ENCODE data around the gene NOS1AP.

Gene NOS1AP

DNA sequence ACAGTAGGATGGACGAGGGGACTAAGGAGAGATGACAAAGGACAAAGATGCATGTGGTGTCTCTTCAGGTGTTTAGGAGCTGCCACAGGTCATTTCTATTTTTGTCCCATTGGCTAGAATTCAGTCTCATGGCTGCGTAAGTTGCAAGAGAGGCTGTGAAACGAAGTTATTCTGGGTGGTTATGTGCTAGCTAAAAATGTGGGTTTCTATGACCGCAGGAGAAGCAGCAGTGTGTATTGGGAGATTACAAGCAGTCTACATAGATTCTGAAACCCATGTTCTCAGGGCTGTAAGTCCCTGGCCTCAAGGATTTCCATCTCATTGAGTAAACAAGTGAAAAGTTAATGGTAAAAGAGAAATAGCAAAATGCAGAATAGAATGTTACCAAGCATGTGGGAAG lies 196.5 kb downstream of the NOS1AP start:
- no peak for DNase-seq

DNA sequence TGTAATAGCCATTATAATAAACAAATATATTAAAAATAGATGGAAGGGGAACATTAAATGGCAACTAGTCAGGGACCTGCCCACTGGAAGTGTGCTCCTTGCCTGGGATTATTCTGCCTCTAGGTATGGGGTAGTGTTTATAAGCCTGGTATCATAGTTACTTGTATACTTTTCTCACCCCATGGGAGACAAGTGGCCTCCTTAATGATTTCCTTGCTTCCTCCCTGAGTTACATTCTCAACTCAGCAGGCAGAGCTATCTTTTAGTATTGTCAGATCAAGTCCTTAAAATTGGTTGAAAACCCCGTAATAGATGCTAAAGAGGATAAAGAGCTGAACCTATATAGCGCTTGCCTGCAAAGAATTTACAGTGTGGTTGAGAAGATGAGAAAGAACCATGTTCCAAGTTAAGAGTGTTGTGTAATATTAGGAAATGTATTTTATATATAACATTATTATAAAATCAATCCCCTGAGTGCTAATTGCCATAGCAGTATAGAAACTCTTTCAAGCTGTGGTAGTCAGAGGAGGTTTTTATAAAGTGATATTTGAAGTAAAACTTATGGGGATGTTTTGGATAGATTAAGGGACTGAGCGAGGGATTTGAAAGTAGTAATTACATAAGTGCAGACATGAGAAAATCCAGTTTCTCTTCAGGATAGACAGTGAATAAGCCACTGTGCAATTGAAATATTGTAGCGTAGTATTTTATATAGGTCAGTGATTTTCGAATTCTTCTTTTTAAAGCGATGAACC lies 200.7 kb downstream of the NOS1AP start:
- no peak for DNase-seq

DNA sequence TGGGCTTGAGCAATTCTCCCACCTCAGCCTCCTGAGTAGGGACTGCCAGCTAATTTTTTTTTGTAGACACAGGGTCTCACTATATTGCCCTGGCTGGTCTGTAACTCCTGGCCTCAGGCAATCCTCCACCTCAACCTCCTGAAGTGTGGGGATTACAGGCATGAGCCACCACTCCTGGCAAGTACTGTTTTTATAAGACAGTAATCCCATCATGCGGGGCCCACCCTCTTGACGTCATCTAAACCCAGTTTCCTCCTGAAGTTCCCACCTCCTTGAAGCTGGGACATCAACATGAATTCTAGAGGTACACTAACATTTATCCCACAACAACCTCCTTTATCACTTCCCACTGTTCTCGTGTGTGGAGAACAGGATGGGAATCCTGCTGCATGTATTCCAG lies 202.5 kb downstream of the NOS1AP start:
- DNase-seq, result no peak

DNA sequence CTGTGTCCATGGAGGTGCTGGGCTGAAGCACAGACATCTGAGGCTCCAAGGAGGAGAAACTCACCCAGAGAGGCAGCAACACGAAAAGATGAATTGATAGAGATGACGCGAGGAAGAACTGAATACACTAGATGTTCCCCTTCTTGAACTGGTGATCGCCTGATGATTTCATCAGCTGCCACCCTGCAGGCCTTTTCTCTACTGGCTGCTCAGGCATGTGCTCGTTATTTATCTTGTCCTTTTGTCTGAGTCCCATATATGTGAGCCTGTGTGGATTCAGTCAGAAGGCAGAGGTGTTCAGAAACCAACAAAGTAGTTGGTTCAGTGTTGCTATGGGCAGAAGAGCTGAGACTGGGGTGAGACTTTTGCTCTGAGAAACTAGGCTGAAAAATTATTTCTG lies 202.9 kb downstream of the NOS1AP start:
- DNase-seq, result no peak

DNA sequence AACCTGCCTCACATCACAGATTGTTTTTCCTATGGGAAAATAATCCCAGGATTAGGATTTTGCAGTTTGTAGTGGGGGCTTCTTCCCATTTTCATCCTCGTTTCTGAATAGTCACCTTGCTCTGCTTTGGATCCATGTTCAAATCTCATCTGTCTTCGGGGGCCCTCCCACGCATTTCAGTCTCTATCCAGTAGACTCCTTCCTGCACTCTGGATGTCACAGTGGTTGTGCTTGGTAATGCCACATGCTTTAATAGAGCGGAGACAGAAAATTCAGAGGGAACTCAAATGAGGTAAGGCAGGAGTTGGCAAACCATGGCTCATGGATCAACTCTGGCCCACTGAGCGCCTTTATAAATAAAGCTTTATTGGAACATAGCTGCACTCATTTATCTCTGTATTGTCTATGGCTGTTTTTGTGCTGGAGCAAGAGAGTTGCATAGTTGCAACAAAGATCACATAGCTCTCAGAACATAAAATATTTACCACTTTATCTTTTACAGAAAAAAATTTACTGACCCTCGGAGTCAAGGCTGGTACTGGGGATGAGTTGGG lies 206.2 kb downstream of the NOS1AP start:
- DNase-seq, result no peak

DNA sequence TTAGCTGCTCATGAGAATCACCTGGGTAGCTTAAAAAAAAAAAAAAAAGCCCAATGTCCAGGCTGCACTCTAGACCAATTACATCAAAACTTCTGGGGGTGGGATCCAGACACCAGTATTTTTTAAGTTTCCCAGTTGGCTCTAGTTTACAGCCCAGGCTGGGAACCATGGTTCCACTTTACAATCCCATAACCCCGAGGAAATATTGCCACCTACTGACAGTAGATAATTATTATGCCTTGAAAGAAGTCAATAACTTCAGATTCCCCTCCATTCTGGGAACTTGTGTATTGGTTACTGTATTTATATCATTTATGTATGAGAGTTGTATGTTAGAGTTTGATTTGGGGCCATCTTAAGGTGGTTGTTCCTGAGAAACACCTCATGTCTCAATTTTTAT lies 207.0 kb downstream of the NOS1AP start:
- DNase-seq, result no peak

DNA sequence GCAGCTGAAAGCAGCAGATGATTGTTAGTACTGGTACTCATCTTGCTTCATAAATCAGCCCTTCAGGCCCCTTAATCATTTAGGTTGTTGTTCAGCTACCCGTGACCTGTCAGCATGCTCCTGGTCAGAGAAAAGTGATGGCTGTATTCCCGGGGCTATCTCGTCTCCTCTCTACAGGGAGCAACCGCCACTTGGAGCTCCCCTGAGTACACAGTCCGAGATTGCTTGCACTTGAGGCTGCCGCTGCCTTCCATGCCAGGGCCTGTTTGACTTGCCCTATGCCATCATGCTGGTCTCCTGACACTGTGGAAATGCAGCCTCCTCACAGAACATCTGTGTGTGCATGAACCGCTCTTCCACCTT lies 209.6 kb downstream of the NOS1AP start:
- DNase-seq, result no peak

DNA sequence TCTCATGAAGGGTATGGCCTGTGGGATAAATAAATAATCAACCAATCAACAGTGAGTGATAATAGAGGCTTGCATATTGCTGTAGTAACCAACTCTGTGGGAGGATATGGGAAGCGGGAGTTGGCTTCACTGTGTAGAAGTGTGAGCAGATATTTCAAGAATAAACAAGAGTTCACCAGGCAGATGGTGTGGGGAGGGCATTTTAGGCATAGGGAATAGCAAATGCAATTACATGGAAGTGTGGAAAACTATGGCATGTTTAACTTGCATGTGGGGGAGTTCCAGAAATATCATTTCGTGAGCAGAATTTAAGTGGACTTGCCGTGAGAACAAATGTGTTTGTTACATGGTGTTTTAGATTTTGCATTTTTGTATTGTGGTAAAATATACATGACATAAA lies 211.9 kb downstream of the NOS1AP start:
- DNase-seq, result no peak

DNA sequence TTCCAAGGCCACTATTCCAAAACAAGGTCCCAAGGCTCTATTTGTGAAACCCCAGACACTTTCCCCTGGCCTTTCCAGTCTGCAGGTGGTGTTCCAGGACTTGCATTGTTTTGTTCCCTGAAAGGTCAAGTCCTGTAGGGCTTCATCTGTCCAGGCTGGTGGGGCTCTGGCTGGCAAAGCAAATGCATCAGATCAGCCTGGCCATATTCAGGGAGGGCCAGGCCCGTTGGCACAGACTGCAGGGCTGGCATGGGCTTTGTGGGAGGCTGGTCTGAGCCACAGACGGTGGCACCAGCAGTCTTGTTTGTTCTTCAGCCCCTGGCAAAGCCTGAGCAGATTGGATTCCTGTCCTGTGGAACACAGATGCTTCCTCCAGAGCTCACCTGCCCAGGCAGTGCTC lies 214.2 kb downstream of the NOS1AP start:
- no peak for DNase-seq

DNA sequence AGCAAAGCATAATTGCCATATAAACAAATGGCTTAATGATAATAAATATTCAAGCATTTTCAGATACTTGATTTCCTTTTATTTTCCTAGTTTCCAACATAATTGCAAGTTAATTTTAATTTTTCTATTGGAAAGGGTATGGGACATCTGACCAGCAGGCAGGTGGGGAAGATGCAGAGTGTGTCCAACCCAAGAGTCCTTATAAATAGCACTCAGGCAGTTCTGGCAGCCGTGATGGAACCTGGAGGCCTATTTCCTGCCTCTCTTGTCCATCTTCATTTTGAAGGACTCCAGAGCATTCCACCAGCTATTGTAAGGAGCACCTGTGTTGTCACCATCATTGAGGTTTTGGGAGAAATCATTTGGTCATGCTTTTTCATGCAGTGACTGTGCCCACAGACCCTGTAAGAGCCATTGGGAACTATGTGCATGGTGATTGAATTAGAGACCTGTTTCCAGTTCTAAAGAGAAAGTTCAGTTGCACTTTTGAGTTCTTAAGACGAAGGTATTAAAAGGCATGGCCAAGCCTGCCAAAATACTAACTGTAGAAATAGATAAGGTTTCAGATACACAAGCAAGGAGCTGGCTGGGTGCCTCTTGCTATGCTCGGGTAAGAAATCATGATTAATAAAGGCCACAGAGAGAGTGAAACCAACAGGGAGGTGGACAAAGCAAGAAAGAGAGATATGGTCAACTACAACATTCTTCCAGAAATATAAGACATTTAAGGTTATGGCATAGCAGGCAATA lies 214.9 kb downstream of the NOS1AP start:
- DNase-seq, result no peak

DNA sequence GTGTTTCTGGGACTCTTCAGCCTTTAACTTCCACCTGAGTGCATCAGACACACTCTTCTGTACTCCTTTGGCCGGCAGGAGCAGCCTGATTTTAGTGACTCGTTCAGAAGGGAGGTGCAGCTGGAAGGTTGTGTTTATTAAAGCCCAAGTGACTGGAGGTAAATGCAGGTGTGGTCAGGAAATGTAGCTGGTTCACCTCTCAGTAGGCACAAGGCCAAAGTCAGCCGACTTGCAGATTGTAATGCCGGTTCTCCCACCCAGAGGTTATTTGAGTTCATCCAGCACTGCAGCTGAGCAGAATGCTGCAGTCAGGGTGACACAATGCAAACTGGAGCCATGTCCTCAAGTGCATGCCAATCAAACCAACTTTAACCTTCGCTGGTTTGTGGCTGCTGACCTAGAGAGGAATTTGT lies 215.7 kb downstream of the NOS1AP start:
- DNase-seq, result no peak

DNA sequence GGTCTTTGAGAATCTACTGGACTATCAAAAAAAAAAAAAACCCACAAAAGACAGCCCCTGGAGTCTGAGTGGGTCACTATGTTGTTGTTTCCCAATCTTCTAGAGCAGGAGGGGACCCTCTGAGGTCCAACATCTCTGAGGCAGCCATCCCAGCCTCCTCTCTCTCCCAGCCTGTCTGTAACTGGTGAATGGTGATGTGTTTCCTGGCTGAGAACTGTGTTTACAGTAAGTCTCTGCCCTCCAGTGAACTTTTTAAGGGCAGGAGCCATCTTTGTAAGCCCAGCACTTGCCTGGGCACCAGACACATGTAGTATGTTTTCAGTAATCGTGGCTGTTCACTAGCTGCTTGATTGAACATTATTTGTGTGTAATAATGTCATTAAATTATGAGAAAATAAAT lies 221.5 kb downstream of the NOS1AP start:
- DNase-seq, result no peak

DNA sequence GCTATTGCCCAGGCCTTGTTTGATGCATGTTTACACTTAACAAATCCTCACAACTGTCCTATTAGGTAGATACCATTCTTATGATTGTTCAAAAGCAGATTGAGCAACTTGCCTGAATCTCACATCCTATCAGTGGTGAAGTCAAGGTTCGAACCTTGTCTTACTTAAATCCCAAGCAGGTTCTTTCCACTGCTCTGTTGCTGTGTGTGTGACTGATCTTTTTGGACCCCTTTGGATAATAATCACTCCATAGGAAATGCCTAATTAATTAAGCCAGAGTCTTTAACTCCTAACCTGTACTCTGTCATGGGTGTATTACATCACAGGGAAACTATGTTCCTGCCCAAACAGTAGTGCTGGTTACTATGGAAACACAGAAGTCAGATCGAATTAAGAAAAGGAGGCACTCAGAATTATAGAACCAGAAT lies 222.9 kb downstream of the NOS1AP start:
- no peak for DNase-seq

DNA sequence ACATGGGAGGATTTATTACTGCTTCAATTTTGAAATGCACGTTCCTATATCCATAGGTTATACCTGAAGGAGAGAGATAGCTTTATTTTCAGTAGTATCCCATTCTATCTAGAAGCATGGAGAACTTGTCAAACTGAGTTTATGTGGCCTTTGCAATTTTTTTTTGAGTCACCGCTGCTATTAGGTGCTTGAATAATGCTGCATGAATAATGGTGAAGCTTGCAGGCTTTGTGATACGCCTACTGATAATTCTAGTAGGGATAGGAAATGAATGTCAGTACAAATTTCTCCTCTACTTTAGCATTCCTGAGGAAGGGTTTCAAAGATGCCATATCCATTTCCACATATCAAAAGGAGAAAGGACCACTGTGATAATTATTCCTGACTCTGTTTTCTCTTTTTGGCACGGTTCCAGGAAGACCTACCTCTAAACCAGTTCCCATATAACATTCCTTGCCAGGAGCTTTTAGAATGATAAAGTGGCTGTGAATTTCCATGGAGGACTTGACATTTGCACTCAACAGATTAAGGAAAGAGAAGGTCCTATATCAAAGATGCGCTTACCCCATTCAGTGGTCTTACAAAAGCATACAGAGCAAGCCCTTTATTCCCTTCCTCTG lies 223.7 kb downstream of the NOS1AP start:
- DNase-seq, result no peak

DNA sequence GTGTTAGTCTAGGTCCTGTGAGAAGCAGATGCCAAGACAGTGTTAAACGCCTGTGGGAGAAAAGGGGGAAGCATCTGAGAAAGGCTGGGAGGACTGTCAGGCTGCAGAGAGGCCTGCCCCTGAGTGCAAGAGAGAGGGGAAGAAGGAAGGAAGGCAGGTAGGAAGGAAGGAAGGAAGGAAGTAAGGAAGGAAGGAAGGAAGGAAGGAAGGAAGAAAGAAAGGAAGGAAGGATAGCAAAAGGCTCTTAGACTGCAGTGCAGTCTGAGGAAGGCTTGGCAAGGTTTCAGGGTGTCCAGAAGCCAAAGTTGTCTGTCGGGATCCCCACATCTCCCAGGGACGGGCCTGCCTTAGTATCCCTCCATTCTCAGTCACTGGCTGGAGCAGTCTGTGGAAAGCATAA lies 224.5 kb downstream of the NOS1AP start:
- no peak for DNase-seq

DNA sequence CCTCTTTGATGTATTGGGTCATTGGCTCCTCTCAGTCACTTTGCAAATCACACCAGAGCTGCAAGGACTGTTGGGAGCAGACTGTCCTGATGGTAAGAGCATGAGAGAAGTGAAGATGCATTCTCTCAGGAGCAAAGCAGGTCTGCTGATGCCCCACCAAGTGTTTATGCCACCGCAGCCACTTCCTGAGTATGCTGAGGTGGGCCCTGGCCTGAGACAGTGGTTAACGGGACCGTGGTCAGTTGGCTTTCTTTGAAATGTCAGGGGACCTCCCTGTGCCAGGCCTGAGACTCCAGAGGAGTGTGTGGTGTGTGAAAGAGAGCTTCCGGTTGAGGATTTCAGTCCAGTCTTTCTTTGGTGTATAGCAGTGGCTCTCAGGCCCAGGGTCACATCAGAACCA lies 227.7 kb downstream of the NOS1AP start:
- DNase-seq, result no peak

DNA sequence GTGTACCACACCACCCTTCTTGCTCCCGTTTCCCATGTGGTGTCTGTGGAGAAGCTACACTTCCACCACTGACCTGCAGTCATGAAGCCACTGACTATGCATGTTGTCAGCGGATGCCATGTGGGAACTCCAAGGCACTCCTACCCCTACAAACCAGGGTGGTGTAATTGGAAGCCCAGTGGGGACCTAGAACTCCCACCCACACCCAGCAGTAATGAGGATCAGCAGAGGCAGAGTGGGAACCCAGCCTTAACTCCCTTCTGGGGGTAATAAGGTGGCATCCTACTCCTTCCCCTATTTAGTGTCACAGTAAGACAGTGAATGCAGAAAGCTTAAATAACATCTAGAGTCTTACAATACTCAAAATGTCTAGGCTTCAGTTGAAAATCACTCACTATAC lies 228.8 kb downstream of the NOS1AP start:
- no peak for DNase-seq

DNA sequence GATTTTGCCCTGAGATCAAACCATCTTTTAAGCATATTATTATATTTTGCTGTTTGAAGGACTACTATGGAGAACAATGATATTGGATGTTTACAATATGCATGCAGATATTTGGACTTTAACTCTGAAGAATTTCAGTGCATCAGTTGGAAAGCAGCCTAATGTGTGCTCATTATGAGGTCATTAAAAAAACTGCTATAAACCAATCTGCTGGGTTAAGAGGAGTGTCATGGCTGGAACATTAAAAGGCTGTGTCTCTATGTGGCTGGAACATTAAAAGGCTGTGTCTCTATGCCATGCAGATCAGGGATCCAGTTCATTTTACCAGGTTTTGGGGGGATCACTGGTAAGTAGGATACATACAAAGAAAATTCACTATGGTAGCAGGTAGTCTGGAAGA lies 229.5 kb downstream of the NOS1AP start:
- DNase-seq, result no peak

DNA sequence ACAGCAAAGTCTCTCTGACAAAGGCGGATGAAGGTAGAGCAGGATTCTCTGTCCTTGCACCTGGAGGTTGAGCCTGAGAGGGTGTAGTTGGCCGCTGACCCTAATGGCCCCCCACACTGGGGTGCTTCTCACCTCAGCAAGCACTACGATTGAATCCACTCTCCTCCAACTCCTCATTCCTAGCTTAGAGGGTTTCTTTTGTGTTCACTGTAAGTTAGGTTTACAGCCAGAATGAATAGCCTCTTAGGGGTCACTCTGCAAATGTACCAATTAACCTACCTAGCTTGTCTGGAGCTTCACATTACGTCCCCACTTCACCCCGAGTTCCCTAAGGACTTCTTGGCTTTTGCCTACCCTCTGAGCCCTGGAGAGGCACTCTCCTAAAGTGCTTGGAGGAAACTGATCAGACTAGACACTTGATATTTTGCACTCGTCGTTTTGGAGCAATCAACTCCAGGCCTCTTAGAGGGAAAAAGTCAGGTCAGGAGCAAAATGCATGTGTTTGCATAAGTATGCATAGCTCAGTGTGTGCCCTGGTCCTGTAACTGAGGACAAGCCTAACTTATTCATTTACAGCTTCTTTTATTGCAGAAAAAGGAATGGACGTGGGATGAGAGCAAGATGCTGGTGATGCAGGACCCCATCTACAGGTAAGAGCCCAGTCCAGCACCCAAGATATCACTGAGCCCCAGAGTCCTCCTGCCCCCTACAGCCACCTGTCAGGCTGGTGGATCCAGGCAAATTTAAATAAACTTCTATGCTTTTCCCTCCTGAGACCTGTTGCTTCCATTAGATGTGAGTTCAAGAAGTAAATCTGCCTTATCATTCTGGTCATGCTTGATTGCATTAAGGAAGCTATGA lies 230.8 kb downstream of the NOS1AP start:
- DNase-seq, result no peak

DNA sequence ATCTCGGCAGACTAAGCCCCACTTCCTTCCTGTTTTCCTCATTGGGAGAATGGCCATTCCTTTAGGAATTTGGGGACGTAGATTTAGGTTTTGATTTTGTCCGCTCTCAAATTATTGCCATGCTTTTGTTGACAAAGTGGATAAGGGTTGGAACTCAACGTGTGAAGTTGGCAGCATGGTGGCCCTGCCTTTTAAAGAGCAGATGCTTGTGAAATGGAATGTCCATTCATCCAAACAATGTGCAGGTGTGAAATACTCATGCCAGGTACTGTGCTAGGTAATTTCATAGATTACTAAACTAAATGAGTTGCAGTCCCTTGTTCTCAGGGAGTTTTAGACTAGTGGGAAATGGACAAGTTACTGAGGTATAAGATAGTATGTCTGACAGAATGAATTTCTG lies 232.2 kb downstream of the NOS1AP start:
- DNase-seq, result no peak

DNA sequence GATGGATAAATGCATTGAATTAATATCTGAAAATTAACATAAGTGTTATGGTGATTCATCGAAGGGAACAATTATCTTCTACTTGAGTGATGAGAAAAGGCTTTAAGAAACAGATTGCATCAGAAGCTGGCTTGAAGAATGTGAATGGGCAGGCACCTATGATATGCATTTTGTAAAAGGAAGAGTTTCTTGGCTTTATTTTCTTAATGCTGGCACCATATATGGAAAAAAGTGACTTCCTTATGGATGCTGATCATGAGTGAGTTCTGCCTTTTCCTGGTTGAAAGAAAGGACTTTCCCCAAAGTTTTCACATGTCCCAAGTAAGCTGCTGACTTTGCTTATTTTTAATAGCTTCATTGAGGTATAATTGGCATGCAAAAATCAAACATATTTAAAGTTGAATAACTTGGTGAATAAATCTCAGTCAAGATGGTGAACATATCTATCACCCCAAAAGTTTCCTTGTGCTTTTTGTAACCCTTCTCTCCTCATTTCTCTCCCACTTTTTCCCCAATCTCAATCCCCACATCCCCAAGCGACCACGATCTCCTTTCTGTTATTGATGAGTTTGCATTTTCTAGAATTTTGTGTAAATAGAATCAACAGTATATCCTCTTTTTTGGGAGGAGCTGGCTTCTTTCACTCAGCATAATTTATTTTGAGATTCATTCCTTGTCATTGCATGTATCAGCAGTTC lies 233.0 kb downstream of the NOS1AP start:
- no peak for DNase-seq

DNA sequence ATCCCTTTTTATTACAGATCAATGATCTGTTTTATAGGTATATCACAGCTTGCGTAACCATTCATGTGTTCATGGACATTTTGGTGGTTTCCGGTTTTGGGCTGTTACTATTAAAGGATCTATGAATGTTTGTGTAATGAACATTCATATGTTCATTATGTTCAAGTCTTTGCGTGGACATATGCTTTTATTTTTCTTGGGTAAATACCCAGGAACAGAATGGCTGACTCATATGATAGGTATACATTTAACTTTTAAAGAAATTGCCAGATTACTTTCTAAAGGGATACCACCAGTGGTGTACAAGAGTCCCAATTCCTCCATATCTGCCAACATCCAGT lies 233.5 kb downstream of the NOS1AP start:
- no peak for DNase-seq

DNA sequence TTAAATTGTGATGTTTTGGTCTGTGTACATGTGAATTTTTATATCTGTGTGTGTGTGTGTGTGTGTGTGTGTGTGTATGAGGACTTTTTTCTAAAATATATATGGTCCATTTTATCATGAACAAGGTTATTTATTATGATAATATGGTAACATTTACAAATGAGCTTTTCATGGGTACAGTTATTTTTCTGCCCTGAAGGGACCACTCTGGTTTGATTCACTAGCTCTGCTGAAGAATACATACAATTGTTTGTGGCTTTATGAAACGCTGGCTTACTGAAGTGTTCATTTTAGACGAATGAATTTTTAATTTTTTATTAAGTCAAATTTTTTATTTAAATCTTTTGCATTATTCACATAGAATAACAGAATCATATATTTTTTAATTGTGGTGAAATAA lies 235.2 kb downstream of the NOS1AP start:
- DNase-seq, result no peak
